ENCODE results near the gene TTC38.

DNA sequence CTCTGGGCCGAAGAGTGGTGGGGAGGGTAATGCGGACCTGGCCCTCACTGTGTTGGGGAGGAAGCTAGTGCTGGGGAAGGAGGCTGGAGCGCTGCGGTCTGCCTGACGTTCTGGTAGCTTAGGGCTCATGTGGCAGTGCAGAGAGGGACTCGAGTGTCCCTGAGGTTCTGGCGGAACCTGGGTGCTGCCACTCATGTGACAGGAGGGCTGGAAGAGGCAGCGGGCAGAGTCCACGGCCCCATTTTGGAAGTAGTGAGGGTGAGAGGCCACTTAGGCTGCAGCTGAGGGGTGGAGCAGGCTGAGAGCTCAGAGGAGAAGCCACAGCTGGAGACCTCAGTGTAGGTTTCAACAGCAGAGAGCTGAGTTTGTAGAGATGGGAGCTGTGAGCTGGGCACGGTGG lies 51.5 kb downstream of the TTC38 start:
- TF ChIP-seq, protein P1, sequence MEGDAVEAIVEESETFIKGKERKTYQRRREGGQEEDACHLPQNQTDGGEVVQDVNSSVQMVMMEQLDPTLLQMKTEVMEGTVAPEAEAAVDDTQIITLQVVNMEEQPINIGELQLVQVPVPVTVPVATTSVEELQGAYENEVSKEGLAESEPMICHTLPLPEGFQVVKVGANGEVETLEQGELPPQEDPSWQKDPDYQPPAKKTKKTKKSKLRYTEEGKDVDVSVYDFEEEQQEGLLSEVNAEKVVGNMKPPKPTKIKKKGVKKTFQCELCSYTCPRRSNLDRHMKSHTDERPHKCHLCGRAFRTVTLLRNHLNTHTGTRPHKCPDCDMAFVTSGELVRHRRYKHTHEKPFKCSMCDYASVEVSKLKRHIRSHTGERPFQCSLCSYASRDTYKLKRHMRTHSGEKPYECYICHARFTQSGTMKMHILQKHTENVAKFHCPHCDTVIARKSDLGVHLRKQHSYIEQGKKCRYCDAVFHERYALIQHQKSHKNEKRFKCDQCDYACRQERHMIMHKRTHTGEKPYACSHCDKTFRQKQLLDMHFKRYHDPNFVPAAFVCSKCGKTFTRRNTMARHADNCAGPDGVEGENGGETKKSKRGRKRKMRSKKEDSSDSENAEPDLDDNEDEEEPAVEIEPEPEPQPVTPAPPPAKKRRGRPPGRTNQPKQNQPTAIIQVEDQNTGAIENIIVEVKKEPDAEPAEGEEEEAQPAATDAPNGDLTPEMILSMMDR (tag by site-specific recombination; IDR thresholded peaks at IDR 0.05) = no peak
- TF ChIP-seq ZNF623 (tag by site-specific recombination; IDR thresholded peaks at IDR 0.05) = no peak
